CD4-positive, alpha-beta T cell treated with Interferon alpha-2 for 1 hour (primary cell): Measurements from ENCODE around the gene ZBTB32.
"Not testable (repeated sequence)": the region's sequence is repeated elsewhere in the genome, so short reads cannot be mapped to it uniquely, and the experiment has no call there.

Source experiments
- DNase-seq, 2 donors: peaks; one replicate each; pipeline ENCODE4 v3.0.0-alpha.2; 2020 to 2022

Gene ZBTB32, protein sequence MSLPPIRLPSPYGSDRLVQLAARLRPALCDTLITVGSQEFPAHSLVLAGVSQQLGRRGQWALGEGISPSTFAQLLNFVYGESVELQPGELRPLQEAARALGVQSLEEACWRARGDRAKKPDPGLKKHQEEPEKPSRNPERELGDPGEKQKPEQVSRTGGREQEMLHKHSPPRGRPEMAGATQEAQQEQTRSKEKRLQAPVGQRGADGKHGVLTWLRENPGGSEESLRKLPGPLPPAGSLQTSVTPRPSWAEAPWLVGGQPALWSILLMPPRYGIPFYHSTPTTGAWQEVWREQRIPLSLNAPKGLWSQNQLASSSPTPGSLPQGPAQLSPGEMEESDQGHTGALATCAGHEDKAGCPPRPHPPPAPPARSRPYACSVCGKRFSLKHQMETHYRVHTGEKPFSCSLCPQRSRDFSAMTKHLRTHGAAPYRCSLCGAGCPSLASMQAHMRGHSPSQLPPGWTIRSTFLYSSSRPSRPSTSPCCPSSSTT

DNA sequence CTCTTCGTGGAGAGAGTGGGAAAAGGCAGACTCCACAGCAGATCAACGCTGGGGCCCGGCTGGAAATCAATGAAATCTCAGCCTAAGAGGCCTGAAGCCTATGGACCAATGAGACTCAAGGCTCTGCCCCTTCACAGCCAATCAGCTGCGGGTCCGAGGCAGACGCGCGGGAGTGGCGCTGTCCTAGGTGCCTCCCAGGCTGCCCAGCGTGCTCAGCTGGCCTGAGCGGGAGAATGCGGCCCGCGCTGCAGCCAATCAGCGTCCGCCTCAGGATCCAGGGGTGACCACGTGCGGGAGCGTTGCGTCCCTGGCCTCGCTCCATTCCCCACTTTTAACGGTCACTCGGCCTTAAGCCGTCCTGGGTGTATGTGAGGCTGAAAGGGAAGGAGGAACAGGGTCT lies at the start of gene ZBTB32:
Gene ZBTB32, plus strand, starts transcription at position 341 of the 400 bp plus-strand sequence. CDS start 10,069 bp downstream, outside the sequence.
- DNase-seq: no peak

DNA sequence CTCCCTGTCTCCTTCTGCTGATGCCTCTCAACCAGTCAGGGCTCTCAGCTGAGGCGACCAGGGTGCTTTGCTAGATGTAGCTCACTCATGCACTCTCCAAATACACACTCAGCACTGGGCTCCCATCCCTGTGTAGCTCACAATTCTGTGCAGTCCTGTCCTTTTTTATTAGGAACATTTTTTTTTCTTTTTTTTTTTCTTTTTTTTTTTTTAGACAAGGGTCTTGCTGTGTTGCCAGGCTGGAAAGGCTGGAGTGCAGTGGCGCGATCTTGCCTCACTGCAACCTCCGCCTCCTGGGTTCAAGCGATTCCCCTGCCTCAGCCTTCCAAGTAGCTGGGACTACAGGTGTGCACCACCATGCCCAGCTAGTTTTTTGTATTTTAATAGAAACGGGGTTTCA lies 49.5 kb upstream of the ZBTB32 start:
- not testable (repeated sequence) for DNase-seq

DNA sequence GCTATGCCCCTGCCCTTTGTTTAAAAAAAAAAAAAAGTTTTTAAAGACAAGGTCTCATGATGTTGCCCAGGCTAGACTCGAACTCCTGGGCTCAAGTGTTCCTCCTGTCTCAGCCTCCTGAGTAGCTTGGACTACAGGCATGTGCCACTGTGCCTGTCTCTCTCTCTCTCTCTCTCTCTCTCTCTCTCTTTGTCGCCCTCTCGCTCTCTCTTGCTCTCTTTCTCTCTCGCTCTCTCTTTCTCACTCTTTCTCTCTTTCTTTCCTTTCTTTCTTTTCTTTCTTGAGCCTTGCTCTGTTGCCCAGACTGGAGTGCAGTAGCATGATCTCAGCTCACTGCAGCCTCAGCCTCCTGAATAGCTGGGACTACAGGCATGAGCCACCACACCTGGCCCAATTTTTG lies 48.8 kb upstream of the ZBTB32 start:
- no peak for DNase-seq

DNA sequence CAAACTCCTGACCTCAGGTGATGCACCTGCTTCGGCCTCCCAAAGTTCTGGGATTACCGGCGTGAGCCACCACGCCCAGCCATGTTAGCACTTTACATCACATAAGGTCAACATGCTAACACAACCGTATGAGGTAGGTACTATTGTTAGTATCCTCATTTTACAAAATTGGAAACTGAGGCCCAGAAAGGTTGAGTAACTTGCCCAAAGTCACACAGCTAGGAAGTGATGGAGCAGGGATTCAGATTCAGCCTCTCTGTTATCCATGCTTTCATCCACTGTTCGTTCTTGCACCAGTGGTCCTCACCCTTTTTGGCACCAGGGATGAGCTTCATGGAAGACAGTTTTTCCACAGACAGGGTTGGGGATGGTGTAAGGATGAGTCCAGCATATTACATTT lies 47.7 kb upstream of the ZBTB32 start:
- no peak for DNase-seq

DNA sequence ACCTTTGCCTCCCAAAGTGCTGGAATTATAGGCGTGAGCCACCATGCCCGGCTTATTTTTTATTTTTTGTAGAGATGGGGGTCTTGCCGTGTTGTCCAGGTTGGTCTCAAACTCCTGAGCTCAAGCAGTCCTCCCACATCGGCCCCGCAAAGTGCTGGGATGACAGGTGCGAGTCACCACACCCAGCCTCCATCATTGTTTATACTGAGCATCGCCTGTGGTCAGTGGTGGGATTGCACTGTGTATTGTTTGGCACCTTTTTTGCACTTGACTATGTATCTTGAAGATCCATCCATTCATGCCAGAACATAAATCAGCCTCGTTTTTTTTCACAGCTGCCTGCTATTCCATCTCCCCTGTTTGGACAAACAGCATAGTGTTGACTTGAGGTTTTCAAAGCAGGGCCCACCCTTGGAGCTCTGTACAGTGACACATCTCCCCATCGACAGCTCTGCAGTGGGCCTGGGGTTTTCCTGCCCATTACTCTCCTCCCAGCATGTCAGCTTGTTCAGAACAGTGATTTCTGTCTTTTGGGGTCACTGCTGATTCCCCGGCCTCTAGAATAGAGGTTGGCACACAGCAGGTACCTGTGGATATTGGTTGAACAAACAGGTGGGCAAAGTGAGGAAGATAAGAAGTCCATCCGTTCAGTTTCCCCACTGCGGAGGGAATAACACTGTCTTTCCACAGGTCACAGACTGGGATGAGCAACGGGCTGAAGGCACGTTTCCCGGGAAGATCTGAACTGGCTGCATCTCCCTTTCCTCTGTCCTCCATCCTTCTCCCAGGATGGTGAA lies 46.3 kb upstream of the ZBTB32 start:
- DNase-seq: no peak

DNA sequence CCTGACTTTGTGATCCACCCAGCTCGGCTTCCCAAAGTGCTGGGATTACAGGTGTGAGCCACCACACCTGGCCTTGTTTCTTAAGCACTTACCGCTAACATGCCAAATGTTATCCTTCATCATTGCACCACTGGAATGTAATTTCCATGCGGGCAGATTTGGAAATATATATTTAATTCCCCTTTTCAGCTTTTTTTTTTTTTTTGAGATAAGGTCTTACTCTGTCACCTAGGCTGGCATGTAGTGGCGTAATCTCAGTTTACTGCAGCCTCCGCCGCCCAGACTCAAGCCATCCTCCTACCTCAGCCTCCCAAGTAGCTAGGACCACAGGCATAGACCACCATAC lies 42.4 kb upstream of the ZBTB32 start:
- DNase-seq: no peak

DNA sequence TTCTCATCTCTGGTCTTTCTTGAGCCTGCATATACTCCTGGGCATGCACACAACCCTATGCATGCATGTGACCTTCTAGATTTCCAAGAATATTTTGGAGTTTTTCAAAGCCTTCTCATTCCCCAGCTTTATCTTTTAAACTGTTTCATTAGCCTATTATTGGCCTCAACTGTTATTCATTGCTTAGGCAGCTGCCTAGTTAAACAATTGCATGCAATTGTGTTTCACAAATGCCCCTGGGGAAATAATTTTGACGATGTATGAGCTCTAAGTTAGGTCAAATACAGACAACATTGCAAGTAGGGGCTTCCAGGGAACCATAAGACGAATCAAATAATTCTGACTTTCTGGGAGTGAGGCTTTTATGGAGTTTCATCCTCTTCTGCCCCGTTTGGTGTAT lies 40.4 kb upstream of the ZBTB32 start:
- DNase-seq: no peak

DNA sequence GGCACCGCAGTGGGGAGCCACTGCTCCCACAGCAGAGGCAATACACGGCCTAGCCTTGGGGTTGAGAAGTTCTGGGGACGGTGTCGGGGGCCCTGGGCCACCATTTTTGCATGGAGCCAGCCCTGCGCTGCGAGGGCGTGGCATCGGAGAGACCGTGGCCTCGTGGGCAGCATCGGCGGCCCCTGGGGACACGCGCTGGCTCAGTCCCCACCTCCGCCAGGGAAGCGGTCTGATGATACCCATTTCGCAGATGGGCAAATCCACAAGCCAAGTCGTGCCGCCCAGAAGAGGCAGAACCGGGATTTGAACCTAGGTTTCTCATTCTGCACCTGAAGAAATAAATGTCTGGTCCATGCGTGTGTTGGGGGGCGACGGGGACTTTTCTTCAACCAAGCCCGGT lies 39.2 kb upstream of the ZBTB32 start:
- no peak for DNase-seq

DNA sequence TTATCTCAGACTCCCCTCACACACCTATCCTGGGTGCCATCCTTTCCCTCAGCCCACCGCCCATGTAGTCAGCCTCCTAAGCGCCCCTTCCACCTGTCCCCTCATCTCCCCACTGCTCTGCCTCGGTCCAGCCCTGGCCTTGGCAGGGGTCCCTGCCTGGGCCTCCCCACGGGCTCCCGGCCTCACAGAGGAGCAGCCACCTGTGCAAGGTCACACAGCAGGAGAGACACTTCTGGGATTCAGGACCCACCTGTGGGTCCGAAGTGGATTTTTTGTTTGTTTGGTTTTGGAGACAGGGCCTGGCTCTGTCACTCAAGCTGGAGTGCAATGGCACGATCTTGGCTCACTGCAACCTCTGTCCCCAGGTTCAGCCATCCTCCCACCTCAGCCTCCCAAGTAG lies 38.8 kb upstream of the ZBTB32 start:
- DNase-seq: no peak

DNA sequence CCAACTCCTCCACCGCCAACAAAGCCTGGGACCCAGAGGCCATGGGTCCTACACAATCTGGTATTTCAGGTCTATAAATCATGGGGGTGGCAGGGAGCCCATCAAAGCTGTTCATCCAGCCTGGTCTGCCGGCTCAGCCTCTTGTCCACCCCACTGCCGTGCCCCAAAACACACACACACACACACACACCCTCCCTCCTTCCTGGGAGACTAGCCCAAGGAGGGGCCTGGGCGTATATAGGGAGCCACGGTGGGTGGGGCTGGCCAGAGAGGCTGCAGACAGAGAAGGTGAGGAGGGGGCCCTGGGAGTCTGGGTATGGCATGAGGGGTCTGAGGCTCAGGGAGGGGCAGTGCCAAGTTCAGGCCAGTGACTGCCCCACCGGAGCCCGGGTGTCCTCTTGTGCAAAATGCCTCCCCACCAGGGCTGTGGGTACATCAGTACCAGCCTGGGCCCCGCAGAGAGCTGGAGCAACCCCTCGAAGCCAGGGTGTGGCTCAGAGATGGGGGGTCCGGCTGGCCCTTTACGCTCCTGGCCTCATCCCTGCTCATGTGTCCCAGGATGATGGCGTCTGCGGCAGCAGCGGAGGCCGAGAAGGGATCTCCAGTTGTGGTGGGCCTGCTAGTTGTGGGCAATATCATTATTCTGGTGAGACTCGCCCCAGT lies 38.0 kb upstream of the ZBTB32 start, which contains the start of gene UPK1A:
Gene UPK1A, plus strand, starts transcription at position 267 of the 663 bp plus-strand sequence. Its CDS starts 296 bp downstream, at position 563.
- no peak for DNase-seq

DNA sequence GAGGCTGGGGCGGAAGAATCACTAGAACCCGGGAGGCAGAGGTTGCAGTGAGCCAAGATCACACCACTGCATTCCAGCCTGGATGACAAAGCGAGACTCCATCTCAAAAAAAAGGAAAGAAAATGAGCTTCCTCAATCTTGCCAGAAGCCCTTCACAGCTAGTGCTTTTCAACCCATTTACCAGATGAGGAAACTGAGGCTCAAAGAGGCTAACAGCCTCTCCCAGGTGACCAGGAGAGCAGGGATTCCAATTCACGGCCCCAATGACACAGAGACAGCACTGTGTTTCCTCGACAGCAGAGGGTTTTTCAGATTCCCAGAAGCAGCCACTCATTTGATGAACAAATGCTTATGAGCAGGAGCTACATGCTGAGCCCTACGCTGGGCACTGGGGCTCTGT lies 34.8 kb upstream of the ZBTB32 start:
- no peak for DNase-seq

DNA sequence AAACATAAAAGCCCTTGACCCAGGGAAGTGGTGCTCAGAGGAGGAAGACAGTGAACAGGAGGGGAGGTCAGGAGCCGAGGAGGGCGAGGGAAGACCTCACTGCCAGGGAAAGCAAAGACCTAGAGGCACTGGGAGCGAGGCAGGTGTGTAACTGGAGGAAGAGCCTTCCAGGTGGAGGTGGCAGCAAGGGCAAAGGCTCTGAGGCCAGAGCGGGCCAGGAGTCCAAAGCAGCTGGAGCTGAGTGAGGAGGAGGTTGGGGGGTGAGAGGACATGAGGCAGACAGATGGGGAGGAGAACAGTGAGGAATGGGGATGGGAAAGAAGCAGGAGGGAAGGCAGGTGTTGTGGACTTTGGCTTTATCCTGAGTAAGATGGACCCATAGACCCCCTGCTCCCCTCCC lies 34.4 kb upstream of the ZBTB32 start:
- DNase-seq: no peak

DNA sequence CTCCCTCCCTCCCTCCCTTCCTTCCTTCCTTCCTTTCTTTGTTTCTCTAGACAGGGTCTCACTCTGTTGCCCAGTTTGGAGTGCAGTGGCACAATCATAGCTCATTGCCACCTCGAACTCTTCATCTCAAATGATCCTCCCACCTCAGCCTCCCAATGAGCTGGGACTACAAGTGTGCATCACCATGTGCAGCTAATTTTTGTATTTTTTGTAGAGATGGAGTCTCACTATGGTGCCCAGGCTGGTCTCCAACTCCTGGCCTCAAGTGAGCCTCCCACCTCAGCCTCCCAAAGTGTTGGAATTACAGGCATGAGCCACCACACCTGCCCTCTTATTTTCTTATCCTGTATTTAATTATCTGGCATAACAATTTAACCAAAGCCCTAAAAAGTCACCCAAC lies 33.7 kb upstream of the ZBTB32 start:
- no peak for DNase-seq

DNA sequence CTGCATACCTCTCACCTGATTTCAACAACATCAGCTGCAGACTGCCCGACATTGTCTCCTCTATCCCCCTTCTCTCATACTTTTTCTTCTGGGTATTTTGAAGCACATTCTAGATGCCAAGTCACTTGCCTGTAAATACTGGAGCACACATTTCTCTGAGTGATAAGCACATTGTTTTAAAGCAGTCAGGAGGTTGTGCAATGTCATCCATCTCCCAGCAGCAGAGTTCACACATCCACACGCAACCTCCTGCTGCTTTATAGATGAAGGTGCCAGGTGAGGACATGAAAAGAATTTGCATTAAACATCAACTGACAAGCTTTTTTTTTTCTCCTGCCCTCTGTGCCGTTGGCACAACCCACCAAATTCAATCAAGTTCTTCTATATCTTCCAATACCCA lies 32.5 kb upstream of the ZBTB32 start:
- no peak for DNase-seq

DNA sequence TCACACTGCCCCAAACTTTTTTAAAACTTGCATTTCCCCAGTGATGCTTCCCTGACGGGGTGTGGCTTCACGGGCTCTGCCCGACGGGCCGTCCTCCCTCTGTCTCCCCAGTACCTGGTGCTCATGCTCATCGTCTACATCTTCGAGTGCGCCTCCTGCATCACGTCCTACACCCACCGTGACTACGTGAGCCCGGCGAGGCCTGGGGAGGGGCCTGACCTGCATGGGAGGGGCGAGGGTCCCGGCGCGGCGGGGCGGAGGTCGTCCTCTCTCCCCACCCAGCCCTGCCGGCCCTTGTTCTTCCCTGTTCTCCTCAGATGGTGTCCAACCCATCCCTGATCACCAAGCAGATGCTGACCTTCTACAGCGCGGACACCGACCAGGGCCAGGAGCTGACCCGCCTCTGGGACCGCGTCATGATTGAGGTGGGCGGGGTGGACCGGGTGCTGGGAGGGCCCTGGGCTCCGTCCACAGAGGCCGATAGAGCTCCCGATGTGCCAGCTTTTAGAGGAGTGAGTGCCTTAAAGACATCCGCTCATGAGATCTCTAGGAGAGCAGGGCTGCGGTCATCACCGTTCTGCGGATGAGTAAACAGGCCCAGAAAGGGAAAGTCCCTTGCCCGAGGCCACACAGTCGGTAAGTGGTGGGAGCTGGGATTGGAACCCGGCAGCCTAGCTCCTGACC lies 31.1 kb upstream of the ZBTB32 start:
- DNase-seq: peak; percentile 3 to 48

DNA sequence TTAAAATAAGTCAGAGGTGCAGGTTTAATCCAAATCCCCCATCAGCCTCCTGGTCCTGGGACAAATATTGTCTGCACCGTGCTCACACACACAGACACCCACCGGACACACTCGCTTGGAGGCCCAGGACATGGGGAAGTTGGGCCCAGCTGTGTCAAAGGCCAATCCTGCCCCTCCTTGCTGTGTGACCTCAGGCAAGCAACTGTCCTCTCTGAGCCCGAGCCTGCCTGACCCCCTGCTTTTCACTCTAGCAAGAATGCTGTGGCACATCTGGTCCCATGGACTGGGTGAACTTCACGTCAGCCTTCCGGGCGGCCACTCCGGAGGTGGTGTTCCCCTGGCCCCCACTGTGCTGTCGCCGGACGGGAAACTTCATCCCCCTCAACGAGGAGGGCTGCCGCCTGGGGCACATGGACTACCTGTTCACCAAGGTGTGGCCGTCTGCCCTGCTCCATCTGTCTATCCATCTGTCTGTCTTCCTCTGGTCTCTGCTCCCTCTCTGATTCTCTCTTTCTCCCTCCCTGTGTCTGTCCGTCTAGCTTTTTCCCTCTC lies 28.7 kb upstream of the ZBTB32 start:
- no peak for DNase-seq

DNA sequence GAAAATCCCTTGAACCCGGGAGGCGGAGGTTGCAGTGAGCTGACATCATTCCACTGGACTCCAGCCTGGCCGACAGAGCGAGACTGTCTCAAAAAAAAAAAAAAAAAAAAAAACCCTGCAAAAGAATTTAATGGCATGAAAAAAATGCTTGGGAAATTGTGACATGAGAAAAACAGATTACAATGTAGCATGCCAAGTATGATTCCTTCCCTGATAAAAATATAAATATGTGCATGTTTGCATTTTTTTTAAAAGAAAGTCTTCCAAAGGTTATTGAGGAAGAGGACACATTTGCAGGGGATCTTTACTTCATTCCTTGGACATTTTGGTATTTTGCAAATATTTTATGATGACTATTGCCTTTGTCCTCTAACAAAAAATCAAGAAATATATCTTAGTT lies 14.5 kb upstream of the ZBTB32 start:
- DNase-seq: no peak

DNA sequence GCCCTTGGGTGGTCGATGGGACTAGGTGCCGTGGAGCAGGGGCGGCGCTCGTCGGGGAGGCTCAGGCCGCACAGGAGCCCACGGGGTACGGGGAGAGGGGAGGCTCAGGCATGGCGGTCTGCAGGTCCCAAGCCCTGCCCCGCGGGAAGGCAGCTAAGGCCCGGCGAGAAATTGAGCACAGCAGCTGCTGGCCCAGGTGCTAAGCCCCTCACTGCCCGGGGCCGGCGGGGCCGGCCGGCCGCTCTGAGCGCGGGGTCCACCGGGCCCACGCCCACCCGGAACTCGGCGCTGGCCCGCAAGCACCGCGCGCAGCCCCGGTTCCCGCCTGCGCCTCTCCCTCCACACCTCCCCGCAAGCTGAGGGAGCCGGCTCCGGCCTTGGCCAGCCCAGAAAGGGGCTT lies 13.3 kb upstream of the ZBTB32 start:
- DNase-seq: not testable (repeated sequence)

DNA sequence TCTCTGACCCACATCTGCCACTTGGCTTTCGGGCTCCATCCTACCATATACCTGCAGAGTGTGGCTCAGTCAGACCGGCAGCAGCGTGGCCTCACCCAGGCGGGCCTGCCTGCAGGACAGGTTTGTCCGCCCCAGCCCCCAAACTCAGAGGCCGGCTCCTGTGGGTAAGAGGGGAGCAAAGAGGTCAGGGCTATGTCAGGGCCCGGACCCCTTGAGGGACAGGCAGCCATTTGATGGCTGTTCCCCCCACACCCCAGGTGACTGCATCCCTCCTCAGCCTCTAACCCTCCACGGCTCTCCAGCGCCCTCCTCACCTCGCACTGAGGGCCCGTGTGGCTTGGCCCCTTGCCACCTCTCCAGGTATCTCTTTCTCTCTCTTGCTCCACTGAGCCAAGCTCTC lies 12.3 kb upstream of the ZBTB32 start:
- DNase-seq: no peak

DNA sequence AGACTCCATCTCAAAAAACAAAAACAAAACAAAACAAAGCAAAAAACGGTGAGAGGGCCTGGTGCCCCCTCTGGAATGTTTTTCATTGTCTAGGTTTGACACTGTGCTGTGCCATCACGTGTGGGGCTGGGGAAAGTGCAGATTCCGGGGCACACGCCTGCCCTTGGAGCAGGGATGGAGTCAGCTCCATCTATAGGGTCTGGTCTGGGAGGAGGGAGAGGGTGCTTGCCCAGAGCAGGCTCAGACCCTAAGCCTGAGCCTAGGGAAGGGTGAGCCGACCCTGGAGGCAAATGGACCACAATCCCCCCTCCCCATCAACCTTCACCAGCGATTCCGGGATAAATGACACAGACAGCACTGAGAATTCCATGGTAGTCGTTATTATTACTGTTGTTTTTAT lies 10.9 kb upstream of the ZBTB32 start:
- no peak for DNase-seq

DNA sequence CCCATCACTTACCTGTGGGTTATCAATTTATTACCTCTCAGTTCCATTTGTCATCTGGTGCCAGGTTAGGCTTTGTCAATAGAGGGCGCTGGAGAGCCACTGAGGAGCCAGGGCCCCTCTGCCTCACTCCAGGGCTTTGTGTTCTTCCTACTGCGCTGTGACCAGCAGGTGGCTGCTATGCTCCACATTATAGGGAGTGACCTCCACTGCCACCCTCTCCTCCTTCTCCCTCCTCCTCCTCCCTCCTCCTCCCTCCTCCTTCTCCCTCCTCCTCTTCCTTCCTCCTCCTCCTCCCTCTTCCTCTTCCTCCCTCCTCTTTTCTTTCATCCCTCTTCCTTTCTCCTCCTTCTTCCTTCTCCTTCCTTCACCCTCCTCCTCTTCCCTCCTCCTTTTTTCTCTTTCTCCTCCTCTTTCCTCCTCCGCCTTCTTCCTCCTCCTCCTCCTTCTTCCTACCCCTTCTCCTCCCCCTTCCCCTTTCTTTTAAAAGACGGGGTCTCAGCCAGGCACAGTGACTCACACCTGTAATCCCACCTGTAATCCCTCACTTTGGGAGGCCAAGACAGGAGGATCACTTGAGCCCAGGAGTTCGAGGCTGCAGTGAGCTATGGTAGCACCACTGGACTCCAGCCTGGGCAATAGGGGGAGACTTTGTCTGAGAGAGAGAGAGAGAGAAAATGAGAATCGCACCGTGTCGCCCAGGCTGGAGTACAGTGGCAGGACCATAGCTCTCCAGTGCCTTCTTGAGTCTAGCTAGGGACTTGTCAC lies 10.3 kb upstream of the ZBTB32 start:
- peak; percentile 90 to 94 for DNase-seq

DNA sequence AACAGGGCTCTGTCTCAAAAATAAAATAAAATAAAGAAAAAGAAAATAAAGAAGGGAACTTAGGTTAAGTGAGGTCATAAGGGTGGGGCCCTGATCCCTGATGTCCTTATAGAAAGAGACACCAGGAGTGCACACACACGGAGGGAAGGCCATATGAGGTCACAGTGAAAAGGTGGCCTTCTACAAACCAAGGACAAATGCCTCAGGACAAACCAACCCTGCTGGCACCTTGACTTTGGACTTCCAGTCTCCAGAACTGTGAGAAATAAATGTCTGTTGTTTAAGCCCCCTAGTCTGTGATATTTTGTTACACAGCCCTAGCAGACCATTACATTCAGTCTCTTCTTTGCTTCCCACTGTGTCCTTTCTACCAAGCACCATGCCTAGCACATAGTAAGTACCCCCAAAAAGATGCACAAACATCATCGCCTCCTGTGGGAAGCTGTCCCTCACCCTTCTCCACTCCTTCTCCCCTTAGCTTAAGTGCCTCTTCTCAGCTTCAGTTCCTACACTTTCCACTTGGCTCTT lies 8.4 kb upstream of the ZBTB32 start:
- DNase-seq: no peak
